Bone marrow (tissue), 2 donors: ENCODE measurements around the gene LUZP2.

Experiments
- DNase-seq, 2 donors: peaks; one replicate each; lab custom pipeline; 2025; lab: John Stamatoyannopoulos, UW

Gene LUZP2

GRCh38 chr11:24496736-24497725 lies at the start of gene LUZP2:
Gene LUZP2, plus strand, starts transcription at chr11:24497053.
- DNase-seq, result no peak

GRCh38 chr11:24453129-24453718 lies 43.6 kb upstream of the LUZP2 start:
- no peak for DNase-seq

- no peak for DNase-seq
Measured at GRCh38 chr11:24457985-24458384, 38.9 kb upstream of the LUZP2 start.

GRCh38 chr11:24470431-24470830 lies 26.4 kb upstream of the LUZP2 start:
- DNase-seq, result no peak

- no peak for DNase-seq
Measured at GRCh38 chr11:24471084-24471483, 25.8 kb upstream of the LUZP2 start.

GRCh38 chr11:24478718-24479117 lies 18.1 kb upstream of the LUZP2 start:
- DNase-seq, result no peak

- no peak for DNase-seq
Measured at GRCh38 chr11:24489477-24489876, 7.4 kb upstream of the LUZP2 start.

GRCh38 chr11:24496386-24496735 lies 492 bp upstream of the LUZP2 start:
- DNase-seq, result no peak

GRCh38 chr11:24497831-24498230 lies 978 bp downstream of the LUZP2 start:
- DNase-seq, result no peak

- no peak for DNase-seq
Measured at GRCh38 chr11:24502425-24502824, 5.6 kb downstream of the LUZP2 start.

GRCh38 chr11:24509114-24509513 lies 12.3 kb downstream of the LUZP2 start:
- no peak for DNase-seq

- no peak for DNase-seq
Measured at GRCh38 chr11:24511511-24511910, 14.7 kb downstream of the LUZP2 start.

- DNase-seq, result no peak
Measured at GRCh38 chr11:24513479-24514218, 16.8 kb downstream of the LUZP2 start.

GRCh38 chr11:24514219-24514594 lies 17.4 kb downstream of the LUZP2 start:
- no peak for DNase-seq

- no peak for DNase-seq
Measured at GRCh38 chr11:24515632-24516031, 18.8 kb downstream of the LUZP2 start.

- no peak for DNase-seq
Measured at GRCh38 chr11:24516638-24517037, 19.8 kb downstream of the LUZP2 start.

- no peak for DNase-seq
Measured at GRCh38 chr11:24521601-24522000, 24.7 kb downstream of the LUZP2 start.

GRCh38 chr11:24524156-24524555 lies 27.3 kb downstream of the LUZP2 start:
- no peak for DNase-seq

GRCh38 chr11:24531528-24531927 lies 34.7 kb downstream of the LUZP2 start:
- DNase-seq, result no peak

- no peak for DNase-seq
Measured at GRCh38 chr11:24543771-24544170, 46.9 kb downstream of the LUZP2 start.

GRCh38 chr11:24556693-24557092 lies 59.8 kb downstream of the LUZP2 start:
- no peak for DNase-seq

GRCh38 chr11:24559315-24559714 lies 62.5 kb downstream of the LUZP2 start:
- no peak for DNase-seq

GRCh38 chr11:24560324-24560723 lies 63.5 kb downstream of the LUZP2 start:
- DNase-seq, result no peak
